Measurements from ENCODE around the gene CACNG7. TPM values are rescaled to one million over a fixed set of nuclear protein-coding genes. Genes with fewer than 3 reads are reported as not detected.

The CACNG7 gene
- total and polyA plus RNA-seq, 10 of the 15 experiments (the other 5 are each of a cell fraction or from before 2014, with no cell fraction given): not detected

GRCh38 chr19:53892301-53892980 lies 16.6 kb upstream of the CACNG7 start:
- ChIA-PET CTCF (no interaction called here), SMC1A (ENCODE audit: uncharacterized antibody, unreplicated experiment) (no interaction called here), POLR2A (no interaction called here), RAD21 (ENCODE audit: unreplicated experiment) (no interaction called here)
- intact Hi-C loops (cut with micrococcal nuclease; ENCODE audit: unreplicated experiment): no loop called here
- H3K9me3 ChIP-seq (replicated peaks; ENCODE audit: control insufficient read depth, insufficient read depth, low read length): no peaks in the 10 kb centered on the region; the same call in 2 of the 3 replicates
- no peak overlapping the region for H3K4me2 ChIP-seq (ENCODE audit: control insufficient read depth, insufficient read depth)
- BruUV-seq (replicated peaks): no TSS peak
- no peak for ATAC-seq
- no peaks in the 10 kb centered on the region for H3K79me2 ChIP-seq (ENCODE audit: control insufficient read depth, insufficient read depth, low read length)
- H3K27ac ChIP-seq (ENCODE audit: control insufficient read depth, insufficient read depth): no peak overlapping the region
- DNase-seq (ENCODE audit: low read depth, low spot score): no peak
- no peak overlapping the region for H3K4me3 ChIP-seq
- WGBS (ENCODE audit: insufficient coverage, insufficient replicate concordance, low lambda C conversion rate, missing lambda C conversion rate): 65% methylated on average over 22 of the region's 23 CpGs
- H2AFZ ChIP-seq (ENCODE audit: control insufficient read depth, low read depth, low read length): no peak overlapping the region
- in situ Hi-C loops (cut with MboI): no loop called here
- no peak for FAIRE-seq
- TF ChIP-seq SIN3A (IDR thresholded peaks at IDR 0.05; ENCODE audit: low read depth, low read length) (no peak), ZNF24 (IDR thresholded peaks at IDR 0.05) (no peak), EZH2 (IDR thresholded peaks at IDR 0.05; ENCODE audit: borderline replicate concordance, control insufficient read depth, low read depth, low read length) (no peak), BCL11A (IDR thresholded peaks at IDR 0.05; ENCODE audit: low read depth, low read length) (no peak), ZBTB40 (IDR thresholded peaks at IDR 0.05; ENCODE audit: borderline replicate concordance) (no peak), CUX1 (IDR thresholded peaks at IDR 0.05; ENCODE audit: insufficient replicate concordance, low read depth, low read length) (no peak), NFYA (IDR thresholded peaks at IDR 0.05; ENCODE audit: borderline replicate concordance, low read depth, low read length) (no peak), WRNIP1 (IDR thresholded peaks at IDR 0.05; ENCODE audit: borderline replicate concordance, low read depth, low read length) (no peak), MTA3 (IDR thresholded peaks at IDR 0.05; ENCODE audit: borderline replicate concordance, low read length) (no peak), SP1 (IDR thresholded peaks at IDR 0.05; ENCODE audit: low read depth, low read length) (no peak), TBL1XR1 (IDR thresholded peaks at IDR 0.05; ENCODE audit: low read depth, low read length) (no peak), RB1 (IDR thresholded peaks at IDR 0.05; ENCODE audit: borderline replicate concordance) (no peak), RCOR1 (conservative IDR thresholded peaks at IDR 0.05; ENCODE audit: low read depth, low read length) (no peak)
- no peaks in the 10 kb centered on the region for H3K36me3 ChIP-seq (ENCODE audit: control insufficient read depth in 2 of 2, insufficient read depth in 2 of 2, low read length in 1 of 2)
- no peaks in the 10 kb centered on the region for H4K20me1 ChIP-seq (ENCODE audit: control insufficient read depth, insufficient read depth)
- H3K27me3 ChIP-seq (replicated peaks in 1 of 2; ENCODE audit: control insufficient read depth in 2 of 2, insufficient read depth in 2 of 2, low read length in 1 of 2): no peaks in the 10 kb centered on the region
- no peak overlapping the region for H3K9ac ChIP-seq (ENCODE audit: control insufficient read depth, insufficient read depth, low read length)
- no peaks in the 10 kb centered on the region for H3K4me1 ChIP-seq (ENCODE audit: control insufficient read depth, insufficient read depth, low read length)

Data from GM12878 (cell line).